WTC11 (cell line): ENCODE measurements around the gene CLIC3. TPM values are rescaled to one million over a fixed set of nuclear protein-coding genes. Genes with fewer than 3 reads are reported as not detected.

Experiments
- ATAC-seq: fragments of 200-7000 bp; cut with Tn5 transposase; 2 replicates; pipeline ENCODE4 v1.10.0; 2021; ENCODE audit warnings: mild to moderate bottlenecking, moderate library complexity
- CTCF ChIA-PET: fragments of 300-600 bp; sonication (Branson Sonifier 250); formaldehyde crosslinking; loops from one replicate; lab custom pipeline; 2021; ENCODE audit warnings: antibody characterized with exemption; lab: Charles Lee
- POLR2A ChIA-PET: fragments of 350-600 bp; sonication (Branson Sonifier 250); formaldehyde crosslinking; loops from one replicate; lab custom pipeline; 2021; ENCODE audit warnings: antibody characterized with exemption; lab: Charles Lee
- DNase-seq: peaks from one replicate; pipeline ENCODE4 v3.0.0; 2021; ENCODE audit warnings: low spot score
- H3K27ac Mint-ChIP-seq: 2 replicates; pipeline ENCODE4 v1.8.0; 2021; ENCODE audit warnings: mixed read lengths
- H3K27me3 Mint-ChIP-seq: 2 replicates; pipeline ENCODE4 v1.8.0; 2021; ENCODE audit warnings: low read depth, mild to moderate bottlenecking, moderate library complexity, mixed read lengths
- H3K36me3 Mint-ChIP-seq: 2 replicates; pipeline ENCODE4 v1.8.0; 2021; ENCODE audit warnings: mixed read lengths
- H3K4me1 Mint-ChIP-seq: 2 replicates; pipeline ENCODE4 v1.8.0; 2022; ENCODE audit warnings: mixed read lengths
- H3K4me3 Mint-ChIP-seq: 2 replicates; pipeline ENCODE4 v1.8.0; 2021; ENCODE audit warnings: mild to moderate bottlenecking, moderate library complexity, mixed read lengths
- H3K9me3 Mint-ChIP-seq: 2 replicates; pipeline ENCODE4 v1.8.0; 2021; ENCODE audit warnings: mixed read lengths
- AR ChIP-seq: fragments of 250-450 bp; sonication (Bioruptor Pico); IDR thresholded peaks from 2 replicates; pipeline ENCODE4 v1.9.0; 2021; ENCODE audit warnings: mild to moderate bottlenecking
- ARID4B ChIP-seq: sonication (generic); formaldehyde crosslinking; IDR thresholded peaks from 2 replicates; pipeline ENCODE4 v1.8.0; 2023; ENCODE audit warnings: missing genetic modification reagents, mild to moderate bottlenecking, borderline replicate concordance
- ATF6 ChIP-seq: sonication (generic); formaldehyde crosslinking; IDR thresholded peaks from 2 replicates; pipeline ENCODE4 v1.8.1; 2023; ENCODE audit warnings: mild to moderate bottlenecking, missing genetic modification reagents
- CBFB ChIP-seq: sonication (generic); formaldehyde crosslinking; IDR thresholded peaks from 2 replicates; pipeline ENCODE4 v1.8.1; 2022; ENCODE audit warnings: mild to moderate bottlenecking, low read depth, missing genetic modification reagents
- FOXJ3 ChIP-seq: sonication (generic); formaldehyde crosslinking; IDR thresholded peaks from 2 replicates; pipeline ENCODE4 v1.9.0; 2021; ENCODE audit warnings: missing genetic modification reagents, mild to moderate bottlenecking, borderline replicate concordance
- GRHL2 ChIP-seq: fragments of 250-450 bp; sonication (Bioruptor Pico); IDR thresholded peaks from 2 replicates; pipeline ENCODE4 v1.8.0; 2022; ENCODE audit warnings: mild to moderate bottlenecking, moderate library complexity; ENCODE audit not compliant: insufficient replicate concordance, severe bottlenecking
- IRF2 ChIP-seq: sonication (generic); formaldehyde crosslinking; IDR thresholded peaks from 2 replicates; pipeline ENCODE4 v1.8.0; 2022; ENCODE audit warnings: low read depth, missing genetic modification reagents, borderline replicate concordance
- MLX ChIP-seq: sonication (generic); formaldehyde crosslinking; IDR thresholded peaks from 2 replicates; pipeline ENCODE4 v1.8.1; 2023; ENCODE audit warnings: mild to moderate bottlenecking, missing genetic modification reagents, moderate library complexity
- MXD4 ChIP-seq: fragments of 250-450 bp; sonication (Bioruptor Pico); IDR thresholded peaks from 2 replicates; pipeline ENCODE4 v1.8.0; 2021; ENCODE audit warnings: mild to moderate bottlenecking, moderate library complexity, borderline replicate concordance
- NFE2L1 ChIP-seq: sonication (generic); formaldehyde crosslinking; IDR thresholded peaks from 2 replicates; pipeline ENCODE4 v1.8.1; 2023; ENCODE audit warnings: missing genetic modification reagents
- NR2C2 ChIP-seq: sonication (generic); formaldehyde crosslinking; IDR thresholded peaks from 2 replicates; pipeline ENCODE4 v1.8.0; 2022; ENCODE audit warnings: mild to moderate bottlenecking, missing genetic modification reagents
- ZNF121 ChIP-seq: sonication (generic); formaldehyde crosslinking; IDR thresholded peaks from 2 replicates; pipeline ENCODE4 v1.8.0; 2023; ENCODE audit warnings: missing genetic modification reagents
- ZNF317 ChIP-seq: sonication (generic); formaldehyde crosslinking; IDR thresholded peaks from 2 replicates; pipeline ENCODE4 v1.8.1; 2023; ENCODE audit warnings: low read depth, mild to moderate bottlenecking, moderate library complexity, missing genetic modification reagents, borderline replicate concordance
- ZNF423 ChIP-seq: fragments of 250-450 bp; sonication (Bioruptor Pico); IDR thresholded peaks from 2 replicates; pipeline ENCODE4 v2.1.2; 2022; ENCODE audit warnings: mild to moderate bottlenecking, moderate library complexity
- ZNF671 ChIP-seq: fragments of 250-450 bp; sonication (Bioruptor Pico); IDR thresholded peaks from 2 replicates; pipeline ENCODE4 v1.8.0; 2021; ENCODE audit warnings: mild to moderate bottlenecking
- ZSCAN18 ChIP-seq: fragments of 250-450 bp; sonication (Bioruptor Pico); IDR thresholded peaks from 2 replicates; pipeline ENCODE4 v2.1.2; 2022; ENCODE audit warnings: mild to moderate bottlenecking, moderate library complexity
- total RNA-seq: library from RNA; stranded (reverse); gene quantifications from 3 replicates; pipeline ENCODE4 v1.2.3, GENCODE V29; 2021

CLIC3 gene
- total RNA-seq, 1 experiment from 2014 or later, result 0.31 TPM

GRCh38 chr9:136983167-136983566 is 13.2 kb downstream of the CLIC3 start:
- Mint-ChIP-seq H3K9me3 (no peaks in the 10 kb centered on the region), H3K27ac (no peak overlapping the region), H3K27me3 (peaks cover 28% of the 10 kb centered on the region), H3K4me3 (no peak overlapping the region), H3K36me3 (no peaks in the 10 kb centered on the region), H3K4me1 (no peaks in the 10 kb centered on the region)
- POLR2A ChIA-PET, result no interaction called here
- CTCF ChIA-PET, result interaction anchor here (1.8 kb wide), 1 partner anchor 9 kb away, joined by 8 read pairs; the partner anchor contains the start of gene PAXX
- DNase-seq (no peak), ATAC-seq (no peak)
- TF ChIP-seq NR2C2 (CRISPR knock-in tag) (no peak), GRHL2 (CRISPR knock-in tag) (no peak), IRF2 (CRISPR knock-in tag) (no peak)

- H3K4me1 Mint-ChIP-seq, result peaks cover 1% of the 10 kb centered on the region; the same call in 1 of the 2 replicates
- H3K4me3 Mint-ChIP-seq, result no peak within 1 kb of the TSS
- no peak for DNase-seq
- ChIA-PET POLR2A (no interaction called here), CTCF (interaction anchor here (1.4 to 1.9 kb wide), 4 partner anchors 9 to 53 kb away, joined by 3 to 10 read pairs (median 8); partner anchors contain the start of gene PAXX)
- no peak for ATAC-seq
- peaks cover 22% of the 10 kb centered on the region for H3K27me3 Mint-ChIP-seq
- TF ChIP-seq ZNF671 (CRISPR knock-in tag) (no peak), MXD4 (CRISPR knock-in tag) (no peak), ZNF423 (CRISPR knock-in tag) (no peak), CBFB (no peak)
- H3K27ac Mint-ChIP-seq, result peak within 1 kb of the TSS; percentile 4
- no peaks in the 10 kb centered on the region for H3K9me3 Mint-ChIP-seq
- no peaks in the 10 kb centered on the region for H3K36me3 Mint-ChIP-seq
Measured at GRCh38 chr9:136982232-136983051, 13.9 kb downstream of the CLIC3 start, which contains the start of gene LCNL1. TSS of gene LCNL1 (plus strand) at chr9:136982993. CDS start at chr9:136983587, 594 bp downstream.

- Mint-ChIP-seq H3K4me1 (peaks cover 3% of the 10 kb centered on the region; the same call in 1 of the 2 replicates), H3K4me3 (no peak overlapping the region), H3K27ac (no peak overlapping the region), H3K36me3 (no peaks in the 10 kb centered on the region), H3K9me3 (no peaks in the 10 kb centered on the region), H3K27me3 (peaks cover 20% of the 10 kb centered on the region)
- ChIA-PET CTCF (interaction anchor here (0.9 to 1.9 kb wide), 6 partner anchors 10 to 86 kb away, joined by 3 to 10 read pairs (median 7); partner anchors contain the start of genes NPDC1 and PAXX), POLR2A (no interaction called here)
- DNase-seq (no peak), ATAC-seq (no peak)
- TF ChIP-seq ZNF423 (CRISPR knock-in tag), result no peak
- no peak for TF ChIP-seq ZSCAN18 (CRISPR knock-in tag)
- no peak for TF ChIP-seq MLX (CRISPR knock-in tag)
- TF ChIP-seq AR (CRISPR knock-in tag), result no peak
- TF ChIP-seq NFE2L1, result no peak
- no peak for TF ChIP-seq ARID4B
- TF ChIP-seq ZNF121 (CRISPR knock-in tag), result no peak
- TF ChIP-seq ATF6 (CRISPR knock-in tag), result no peak
- TF ChIP-seq FOXJ3 (CRISPR knock-in tag), result no peak
- TF ChIP-seq ZNF317 (CRISPR knock-in tag), result no peak
- no peak for TF ChIP-seq NR2C2 (CRISPR knock-in tag)
Measured at GRCh38 chr9:136981588-136982231, 14.7 kb downstream of the CLIC3 start.
